ENCODE measurements around the gene WDR5.

Gene WDR5

GRCh38 chr9:134158753-134159392, 23.0 kb downstream of the WDR5 start:
- DNase-seq (ENCODE audit: low read depth), result no peak

GRCh38 chr9:134159566-134160245, 23.8 kb downstream of the WDR5 start:
- no peak for DNase-seq (ENCODE audit: low read depth)

- no peak for DNase-seq (ENCODE audit: low read depth)
Observed at GRCh38 chr9:134161647-134162046, 25.8 kb downstream of the WDR5 start.

GRCh38 chr9:134162212-134162775, 26.4 kb downstream of the WDR5 start:
- DNase-seq (ENCODE audit: low read depth), result no peak

GRCh38 chr9:134162926-134163370, 27.1 kb downstream of the WDR5 start:
- DNase-seq (ENCODE audit: low read depth), result no peak

GRCh38 chr9:134163371-134164196, 27.7 kb downstream of the WDR5 start:
- DNase-seq (ENCODE audit: low read depth), result peak; percentile 45

- DNase-seq (ENCODE audit: low read depth), result no peak
Observed at GRCh38 chr9:134164879-134165278, 29.0 kb downstream of the WDR5 start.

GRCh38 chr9:134165357-134166315, 29.8 kb downstream of the WDR5 start:
- no peak for DNase-seq (ENCODE audit: low read depth)

GRCh38 chr9:134166374-134166773, 30.5 kb downstream of the WDR5 start:
- DNase-seq (ENCODE audit: low read depth), result no peak

- no peak for DNase-seq (ENCODE audit: low read depth)
Observed at GRCh38 chr9:134167530-134167931, 31.6 kb downstream of the WDR5 start.

GRCh38 chr9:134168757-134169550, 33.1 kb downstream of the WDR5 start:
- DNase-seq (ENCODE audit: low read depth), result no peak

- DNase-seq (ENCODE audit: low read depth), result no peak
Observed at GRCh38 chr9:134169724-134170401, 34.0 kb downstream of the WDR5 start.

- DNase-seq (ENCODE audit: low read depth), result no peak
Observed at GRCh38 chr9:134170532-134171315, 34.8 kb downstream of the WDR5 start.

GRCh38 chr9:134171316-134172197, 35.7 kb downstream of the WDR5 start:
- DNase-seq (ENCODE audit: low read depth), result no peak

- no peak for DNase-seq (ENCODE audit: low read depth)
Observed at GRCh38 chr9:134172198-134173126, 36.6 kb downstream of the WDR5 start.

- no peak for DNase-seq (ENCODE audit: low read depth)
Observed at GRCh38 chr9:134173127-134174072, 37.5 kb downstream of the WDR5 start.
